Nephron progenitor cell (in vitro differentiated cells): ENCODE measurements around the gene ZNF367.
A peak's percentile ranks its signal among the peaks of the same experiment; 100 is the strongest.
"Not testable (repeated sequence)": the region's sequence is repeated elsewhere in the genome, so short reads cannot be mapped to it uniquely, and the experiment has no call there.

ENCODE experiments used
- DNase-seq: peaks from one replicate; pipeline ENCODE4 v3.0.0; 2021
- H3K27ac Mint-ChIP-seq: 2 replicates; pipeline ENCODE4 v1.8.0; 2021; ENCODE audit warnings: mild to moderate bottlenecking, moderate library complexity, mixed read lengths
- H3K27me3 Mint-ChIP-seq: 2 replicates; pipeline ENCODE4 v1.8.0; 2021; ENCODE audit warnings: mild to moderate bottlenecking, low read depth, mixed read lengths; ENCODE audit not compliant: poor library complexity
- H3K36me3 Mint-ChIP-seq: 2 replicates; pipeline ENCODE4 v1.8.0; 2021; ENCODE audit warnings: low read depth, mixed read lengths
- H3K4me1 Mint-ChIP-seq: 2 replicates; pipeline ENCODE4 v1.8.0; 2021; ENCODE audit warnings: mixed read lengths
- H3K4me3 Mint-ChIP-seq: 2 replicates; pipeline ENCODE4 v1.8.0; 2021; ENCODE audit warnings: mild to moderate bottlenecking, moderate library complexity, mixed read lengths
- H3K9me3 Mint-ChIP-seq: 2 replicates; pipeline ENCODE4 v1.8.0; 2021; ENCODE audit warnings: mild to moderate bottlenecking, moderate library complexity, mixed read lengths
- TF ChIP-seq, protein P1 (sequence below): fragments of 200-600 bp; sonication (generic); IDR thresholded peaks from 2 replicates; pipeline ENCODE4 v1.5.0; 2021; ENCODE audit warnings: antibody characterized with exemption

ZNF367 gene

DNA sequence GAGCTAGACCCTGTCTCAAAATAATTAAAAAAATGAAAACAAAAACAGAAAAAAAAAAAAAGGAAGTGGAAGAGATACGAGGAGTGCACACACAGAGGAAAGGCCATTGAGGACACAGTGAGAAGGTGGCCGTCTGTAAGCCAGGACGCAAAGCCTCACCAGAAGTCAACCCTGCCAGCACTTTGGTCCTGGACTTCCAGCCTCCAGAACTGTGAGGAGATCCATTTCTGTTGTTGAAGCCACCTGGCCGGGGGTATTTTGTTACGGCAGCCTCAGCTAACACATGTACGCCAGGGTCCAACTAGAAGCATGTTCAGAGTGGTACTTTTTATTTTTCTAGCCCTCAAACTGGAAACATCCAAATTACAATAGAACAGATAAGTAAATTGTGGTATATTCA lies 56.5 kb downstream of the ZNF367 start:
- Mint-ChIP-seq H3K27ac (no peak overlapping the region), H3K9me3 (no peaks in the 10 kb centered on the region), H3K4me1 (no peaks in the 10 kb centered on the region), H3K4me3 (no peak overlapping the region), H3K27me3 (no peaks in the 10 kb centered on the region), H3K36me3 (peaks cover 34% of the 10 kb centered on the region)
- TF ChIP-seq, protein P1, sequence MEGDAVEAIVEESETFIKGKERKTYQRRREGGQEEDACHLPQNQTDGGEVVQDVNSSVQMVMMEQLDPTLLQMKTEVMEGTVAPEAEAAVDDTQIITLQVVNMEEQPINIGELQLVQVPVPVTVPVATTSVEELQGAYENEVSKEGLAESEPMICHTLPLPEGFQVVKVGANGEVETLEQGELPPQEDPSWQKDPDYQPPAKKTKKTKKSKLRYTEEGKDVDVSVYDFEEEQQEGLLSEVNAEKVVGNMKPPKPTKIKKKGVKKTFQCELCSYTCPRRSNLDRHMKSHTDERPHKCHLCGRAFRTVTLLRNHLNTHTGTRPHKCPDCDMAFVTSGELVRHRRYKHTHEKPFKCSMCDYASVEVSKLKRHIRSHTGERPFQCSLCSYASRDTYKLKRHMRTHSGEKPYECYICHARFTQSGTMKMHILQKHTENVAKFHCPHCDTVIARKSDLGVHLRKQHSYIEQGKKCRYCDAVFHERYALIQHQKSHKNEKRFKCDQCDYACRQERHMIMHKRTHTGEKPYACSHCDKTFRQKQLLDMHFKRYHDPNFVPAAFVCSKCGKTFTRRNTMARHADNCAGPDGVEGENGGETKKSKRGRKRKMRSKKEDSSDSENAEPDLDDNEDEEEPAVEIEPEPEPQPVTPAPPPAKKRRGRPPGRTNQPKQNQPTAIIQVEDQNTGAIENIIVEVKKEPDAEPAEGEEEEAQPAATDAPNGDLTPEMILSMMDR = no peak
- DNase-seq = no peak

DNA sequence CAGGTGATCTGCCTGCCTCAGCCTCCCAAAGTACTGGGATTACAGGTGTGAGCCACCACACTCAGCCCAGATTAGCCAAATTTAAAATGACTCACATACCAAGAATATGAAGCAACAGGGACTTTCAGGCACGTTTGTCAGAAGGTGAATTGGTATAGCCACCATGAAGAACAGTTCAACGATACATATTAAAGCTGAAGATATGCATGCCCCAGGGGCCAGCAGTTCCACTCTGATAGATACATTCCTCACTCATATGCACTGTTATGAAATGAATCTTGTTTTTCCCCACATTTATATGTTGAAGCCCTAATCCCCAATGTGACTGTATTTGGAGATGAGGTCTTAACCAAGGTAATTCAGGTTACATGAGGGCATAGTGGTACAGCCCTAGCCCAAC lies 57.2 kb downstream of the ZNF367 start:
- no peak overlapping the region for H3K27ac Mint-ChIP-seq
- no peaks in the 10 kb centered on the region for H3K9me3 Mint-ChIP-seq
- DNase-seq = no peak
- peaks cover 34% of the 10 kb centered on the region for H3K36me3 Mint-ChIP-seq
- no peaks in the 10 kb centered on the region for H3K27me3 Mint-ChIP-seq
- peaks cover 2% of the 10 kb centered on the region for H3K4me1 Mint-ChIP-seq
- TF ChIP-seq, protein P1 = no peak
- no peak overlapping the region for H3K4me3 Mint-ChIP-seq

DNA sequence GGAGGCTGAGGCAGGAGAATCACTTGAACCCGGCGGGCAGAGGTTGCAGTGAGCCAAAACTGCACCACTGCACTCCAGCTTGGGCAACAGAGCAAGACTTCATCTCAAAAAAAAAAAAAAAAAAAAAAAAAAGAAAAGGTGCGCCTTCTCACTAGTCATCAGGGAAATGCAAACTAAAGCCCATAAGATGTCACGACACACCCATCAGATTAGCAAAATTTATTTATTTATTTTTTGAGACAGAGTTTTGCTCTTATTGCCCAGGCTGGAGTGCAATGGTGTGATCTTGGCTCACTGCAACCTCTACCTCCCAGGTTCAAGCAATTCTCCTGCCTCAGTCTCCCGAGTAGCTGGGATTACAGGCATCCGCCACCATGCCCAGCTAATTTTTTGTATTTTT lies 57.6 kb downstream of the ZNF367 start:
- not testable (repeated sequence) for DNase-seq, H3K9me3 Mint-ChIP-seq, H3K27ac Mint-ChIP-seq, H3K27me3 Mint-ChIP-seq, H3K4me1 Mint-ChIP-seq, H3K4me3 Mint-ChIP-seq
- peaks cover 34% of the 10 kb centered on the region for H3K36me3 Mint-ChIP-seq

GRCh38 chr9:96350866-96351265 lies 67.3 kb downstream of the ZNF367 start:
- Mint-ChIP-seq H3K9me3 (peaks cover 5% of the 10 kb centered on the region), H3K4me3 (no peak overlapping the region), H3K4me1 (peaks cover under 1% of the 10 kb centered on the region), H3K27ac (no peak overlapping the region), H3K27me3 (peaks cover 5% of the 10 kb centered on the region), H3K36me3 (peaks cover 23% of the 10 kb centered on the region)
- TF ChIP-seq, protein P1 = no peak
- DNase-seq = no peak

DNA sequence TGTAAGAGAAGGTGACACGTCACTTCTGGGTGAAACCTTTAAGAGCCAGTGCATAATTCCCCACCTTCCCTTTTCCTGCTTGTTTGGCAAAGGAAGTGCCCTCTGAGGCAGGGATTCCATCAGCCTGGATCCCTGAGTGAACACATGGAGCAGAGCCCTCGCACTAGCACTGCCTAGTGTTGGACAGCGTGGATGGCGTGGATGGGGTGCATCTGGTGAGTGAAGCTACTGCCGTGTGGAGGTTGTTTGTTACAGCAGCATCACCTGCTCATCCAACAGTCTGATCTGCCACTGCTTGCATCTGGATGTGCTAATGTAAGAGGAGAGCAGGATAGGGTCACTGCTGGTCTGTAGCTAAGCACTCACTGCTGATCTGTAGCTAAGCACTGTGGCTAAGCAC lies 69.9 kb downstream of the ZNF367 start:
- Mint-ChIP-seq H3K27ac (peak overlapping the region; percentile 38), H3K4me3 (no peak overlapping the region), H3K9me3 (peaks cover 5% of the 10 kb centered on the region), H3K36me3 (peaks cover 39% of the 10 kb centered on the region), H3K4me1 (no peaks in the 10 kb centered on the region), H3K27me3 (peaks cover 5% of the 10 kb centered on the region)
- TF ChIP-seq, protein P1 = no peak
- DNase-seq = no peak

DNA sequence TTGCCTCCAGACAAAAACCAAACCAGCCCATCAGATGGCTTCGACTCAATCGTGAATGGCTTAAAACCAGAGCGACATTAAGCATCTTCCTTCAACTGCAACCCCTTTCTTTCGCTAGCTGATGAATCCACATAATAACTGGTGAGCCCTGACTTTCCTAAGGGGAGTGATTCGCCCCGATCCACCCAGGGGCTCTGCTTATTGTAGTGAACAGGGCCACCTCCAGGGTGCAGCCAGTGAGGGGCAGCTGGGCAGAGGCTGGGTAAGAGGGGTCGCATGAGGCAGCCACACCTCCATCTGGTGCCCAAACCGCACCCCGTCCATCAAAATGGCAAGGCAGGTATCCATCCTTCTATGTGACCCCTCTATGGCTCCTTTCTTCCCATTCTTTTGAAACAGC lies 72.6 kb downstream of the ZNF367 start:
- Mint-ChIP-seq H3K9me3 (peaks cover 5% of the 10 kb centered on the region), H3K27me3 (peaks cover 9% of the 10 kb centered on the region), H3K36me3 (peaks cover 42% of the 10 kb centered on the region), H3K4me1 (no peaks in the 10 kb centered on the region), H3K27ac (peak overlapping the region; percentile 56), H3K4me3 (no peak overlapping the region)
- no peak for DNase-seq
- TF ChIP-seq, protein P1 = no peak
